HG02588 (cell line): ENCODE results near the gene ZNF730.
"Not testable (repeated sequence)": the region's sequence is repeated elsewhere in the genome, so short reads cannot be mapped to it uniquely, and the experiment has no call there.

Experiments used
- ATAC-seq: cut with Tn5 transposase; IDR thresholded peaks from one replicate; pipeline ENCODE4 v1.9.1; 2021; ENCODE audit warnings: mild to moderate bottlenecking, moderate library complexity; ENCODE audit not compliant: unreplicated experiment

Gene ZNF730

DNA sequence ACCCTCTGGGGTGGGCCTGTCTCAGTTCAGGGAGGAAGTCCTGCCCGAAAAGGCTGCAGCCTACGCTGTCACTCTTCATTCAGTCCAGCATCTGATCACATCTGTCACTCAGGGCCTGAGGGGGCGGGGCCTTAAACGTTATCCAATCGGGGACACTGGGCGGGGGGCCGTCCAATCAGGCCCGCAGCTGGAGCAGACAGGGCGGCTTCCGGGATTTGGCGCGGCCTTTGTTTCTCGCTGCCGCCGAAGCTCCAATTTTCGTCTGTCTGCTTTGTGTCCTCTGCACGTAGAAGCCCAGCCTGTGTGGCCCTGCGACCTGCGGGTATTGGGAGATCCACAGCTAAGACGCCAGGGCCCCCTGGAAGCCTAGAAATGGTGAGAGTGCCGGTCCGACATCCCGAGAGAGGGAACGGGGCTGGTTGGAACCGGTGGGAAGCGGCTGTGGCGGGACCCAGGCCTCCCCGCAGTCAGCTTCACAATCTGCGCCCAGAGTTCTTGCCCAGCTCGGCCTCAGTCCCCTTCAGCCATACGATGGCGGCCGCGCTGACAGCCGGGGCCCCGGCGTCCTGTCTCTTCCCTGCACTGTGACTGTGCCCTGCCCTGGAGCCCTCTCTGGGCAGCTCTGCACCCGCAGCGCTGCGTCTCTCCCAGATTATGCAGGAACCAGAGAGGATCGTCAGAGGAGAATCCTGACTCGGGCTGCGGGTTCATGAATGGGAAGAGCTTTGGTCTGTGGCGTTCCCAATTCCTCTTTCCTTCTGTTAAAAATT lies at the start of gene ZNF730:
Gene ZNF730, plus strand, starts transcription at position 224 of the 770 bp plus-strand sequence. Its CDS starts 149 bp downstream, at position 373.
- no peak for ATAC-seq

DNA sequence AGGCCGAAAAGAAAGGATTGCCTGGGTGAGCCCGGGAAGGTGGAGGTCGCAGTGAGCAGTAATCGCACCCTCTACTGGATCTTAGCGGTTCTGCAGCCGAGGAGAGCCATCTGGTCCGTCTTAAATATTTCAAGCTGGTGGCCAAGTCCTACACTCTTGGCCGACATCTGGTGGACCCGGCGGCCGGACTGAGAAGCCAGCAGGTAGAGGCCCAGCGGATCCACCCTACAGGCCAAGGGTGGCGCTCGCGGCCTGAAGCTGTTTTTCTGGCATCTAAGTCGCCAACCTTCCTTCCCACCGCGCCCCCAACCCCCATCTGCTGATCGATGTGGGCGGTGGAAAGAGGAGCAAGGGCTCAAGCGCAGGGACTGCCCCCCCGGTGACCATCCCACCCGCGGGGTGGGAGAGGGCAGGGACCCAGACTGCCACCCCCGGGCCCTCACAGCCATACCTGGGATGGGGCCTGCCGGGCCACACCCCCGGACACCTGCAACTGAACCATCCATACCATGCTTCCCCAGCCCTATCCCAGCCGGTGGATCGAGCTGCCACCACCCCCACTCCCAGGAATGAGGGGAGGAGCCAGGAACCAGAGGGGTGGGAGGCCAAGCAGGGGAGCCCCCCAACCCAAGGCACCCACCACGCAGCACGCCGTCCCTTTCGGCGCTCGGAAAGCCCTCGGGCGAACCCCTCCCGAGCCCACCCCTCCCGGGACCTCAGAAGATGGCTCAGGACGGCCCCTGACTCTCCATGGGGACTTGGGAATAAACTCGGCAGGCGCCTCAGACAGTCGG lies 46.3 kb upstream of the ZNF730 start:
- no peak for ATAC-seq

DNA sequence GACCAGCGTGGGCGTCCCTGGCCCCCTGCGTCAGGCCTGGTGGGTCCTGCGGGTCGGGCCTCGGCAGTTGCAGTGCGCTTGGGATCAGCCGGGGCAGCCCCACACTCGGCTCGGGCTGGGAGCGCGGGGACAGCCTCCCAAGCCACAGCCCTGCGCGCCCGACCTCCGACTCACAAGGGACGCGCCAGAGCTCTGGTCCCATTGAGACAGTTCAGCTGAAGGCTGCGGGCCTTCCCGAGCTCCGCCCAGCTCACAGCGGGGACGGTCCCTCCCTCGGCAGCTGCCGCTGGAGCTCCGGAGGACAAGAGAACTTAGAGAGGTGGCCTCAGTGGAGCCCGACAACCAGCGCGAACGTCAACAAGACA lies 45.7 kb upstream of the ZNF730 start:
- no peak for ATAC-seq

DNA sequence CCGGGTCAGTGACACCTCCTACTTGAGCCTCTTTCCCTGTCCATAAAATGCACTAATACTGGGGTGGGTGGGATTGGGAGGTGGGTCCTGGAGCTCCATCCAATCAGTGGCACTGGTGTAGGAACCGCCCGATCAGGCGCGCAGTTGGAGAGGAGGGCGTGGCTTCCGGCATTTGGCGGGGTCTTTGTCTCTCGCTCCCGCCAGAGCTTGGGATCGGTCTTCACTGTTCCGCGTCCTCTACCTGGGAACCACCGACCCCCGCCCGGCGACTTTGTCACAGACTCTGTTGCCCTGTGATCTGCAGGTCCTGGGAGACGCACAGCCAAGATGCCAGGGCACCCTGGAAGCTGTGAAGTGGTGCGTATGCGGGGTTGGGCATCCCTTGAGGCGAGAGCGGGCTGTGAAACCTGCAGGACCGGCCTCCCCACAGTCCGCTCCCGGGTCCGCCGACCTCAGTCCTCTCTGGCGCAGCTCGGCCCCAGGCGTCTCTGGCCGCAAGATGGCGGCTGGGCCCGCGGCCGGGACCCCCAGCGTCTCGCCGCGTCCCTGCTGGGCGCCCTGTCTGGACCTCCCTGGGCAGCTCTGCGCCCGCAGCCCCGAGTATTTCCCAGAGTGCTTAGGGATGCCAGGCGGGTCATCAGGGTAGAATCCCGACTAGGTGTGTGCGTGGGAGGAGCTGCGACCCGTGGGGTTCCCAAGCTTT lies 41.6 kb upstream of the ZNF730 start:
- ATAC-seq, result no peak

DNA sequence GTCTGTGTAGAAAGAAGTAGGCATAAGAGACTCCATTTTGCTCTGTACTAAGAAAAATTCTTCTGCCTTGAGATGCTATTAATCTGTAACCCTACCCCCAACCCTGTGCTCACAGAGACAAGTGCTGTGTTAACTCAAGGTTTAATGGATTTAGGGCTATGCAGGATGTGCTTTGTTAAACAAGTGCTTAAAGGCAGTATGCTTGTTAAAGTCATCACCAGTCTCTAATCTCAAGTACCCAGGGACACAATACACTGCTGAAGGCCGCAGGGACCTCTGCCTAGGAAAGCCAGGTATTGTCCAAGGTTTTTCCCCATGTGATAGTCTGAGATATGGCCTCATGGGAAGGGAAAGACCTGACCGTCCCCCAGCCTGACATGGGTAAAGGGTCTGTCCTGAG lies 39.0 kb upstream of the ZNF730 start:
- not testable (repeated sequence) for ATAC-seq

DNA sequence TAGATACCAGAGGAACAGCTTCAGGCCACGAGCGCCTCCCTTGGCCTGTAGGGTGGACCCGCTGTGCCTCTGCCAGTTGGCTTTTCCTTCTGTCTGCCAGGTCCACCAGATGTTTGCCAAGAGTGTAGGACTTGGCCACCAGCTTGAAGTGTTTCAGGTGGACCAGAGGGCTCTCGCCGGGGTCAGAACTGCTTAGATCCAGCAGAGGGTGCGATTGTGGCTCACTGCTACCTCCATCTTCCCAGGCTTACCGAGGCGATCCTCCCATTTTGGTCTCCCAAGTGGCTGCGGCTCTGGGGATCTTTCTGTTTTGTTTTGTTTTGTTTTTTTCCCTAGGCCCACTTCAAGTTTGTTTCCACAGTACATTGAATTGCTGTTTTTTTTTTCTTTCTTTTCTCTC lies 23.0 kb upstream of the ZNF730 start:
- no peak for ATAC-seq

DNA sequence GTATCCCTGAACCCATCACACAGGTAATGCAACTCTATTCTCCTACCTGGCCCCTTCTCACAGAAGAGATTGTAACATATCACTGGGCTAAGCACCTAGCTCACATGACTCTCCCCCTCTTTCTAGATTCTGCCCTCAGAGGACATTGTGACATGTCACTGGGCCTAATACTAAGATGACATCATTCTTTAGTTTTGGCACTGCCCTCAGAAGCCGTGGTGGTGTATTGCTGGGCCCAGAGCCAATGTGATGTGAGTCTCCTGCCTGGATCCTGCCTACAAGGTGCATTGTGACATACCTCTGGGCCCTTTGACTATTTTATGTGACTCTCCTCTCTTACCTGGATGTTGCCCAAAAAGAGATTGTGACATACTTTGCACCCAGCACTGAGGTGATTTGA lies 21.4 kb upstream of the ZNF730 start:
- ATAC-seq, result no peak

DNA sequence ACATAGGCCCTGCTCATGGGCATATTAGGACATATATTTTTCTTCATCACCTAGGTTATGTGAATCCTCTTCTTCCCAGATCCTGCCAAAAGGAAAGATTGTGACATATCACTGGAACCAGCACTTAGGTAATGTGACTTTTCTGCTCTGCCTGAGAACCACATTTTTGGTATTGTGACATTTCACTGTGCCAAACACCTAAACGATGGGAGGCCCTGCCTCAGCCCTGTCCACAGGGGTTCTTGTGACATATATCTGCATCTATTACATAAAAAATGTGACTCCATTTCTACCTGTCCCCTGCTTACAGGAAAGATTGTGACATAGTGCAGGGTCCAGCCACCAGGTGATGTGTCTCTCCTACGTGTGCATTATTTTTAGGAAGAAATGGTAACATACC lies 18.5 kb upstream of the ZNF730 start:
- ATAC-seq, result no peak

DNA sequence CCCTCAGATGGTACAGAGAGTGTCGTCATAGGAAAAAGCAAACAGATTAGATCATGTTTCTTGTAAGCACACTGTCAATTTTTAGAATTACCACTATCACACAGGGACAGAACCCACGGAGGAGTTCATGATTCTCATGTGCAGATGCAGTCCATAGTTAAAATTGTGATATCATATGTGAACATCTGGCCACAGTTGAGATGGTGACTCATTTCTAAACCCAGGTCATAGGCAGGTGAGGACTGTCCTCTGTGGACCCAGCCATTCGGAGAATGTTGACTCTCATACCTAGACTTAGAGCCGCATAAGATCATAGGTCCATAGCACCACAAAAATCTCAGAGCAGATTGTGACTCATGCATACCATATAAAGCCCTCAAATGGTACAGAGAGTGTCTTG lies 17.8 kb upstream of the ZNF730 start:
- no peak for ATAC-seq

DNA sequence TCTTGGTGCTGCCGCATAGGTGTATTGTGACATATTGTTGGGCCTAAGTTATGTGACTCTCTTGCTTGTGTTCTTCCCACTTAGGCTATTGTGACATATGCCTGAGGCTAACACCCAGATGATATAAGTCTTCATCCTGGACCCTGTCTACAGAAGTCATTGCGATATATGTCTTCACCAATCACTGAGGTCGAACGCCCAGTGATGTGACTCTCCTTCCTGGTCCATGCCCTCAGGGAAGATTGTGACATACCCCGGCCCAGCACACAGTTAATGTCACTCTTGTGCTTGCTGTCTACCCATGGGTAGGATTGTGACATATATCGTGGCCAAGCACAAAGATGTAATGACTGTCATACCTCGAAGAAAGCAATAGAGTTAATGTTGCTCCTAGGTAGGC lies 16.9 kb upstream of the ZNF730 start:
- no peak for ATAC-seq

DNA sequence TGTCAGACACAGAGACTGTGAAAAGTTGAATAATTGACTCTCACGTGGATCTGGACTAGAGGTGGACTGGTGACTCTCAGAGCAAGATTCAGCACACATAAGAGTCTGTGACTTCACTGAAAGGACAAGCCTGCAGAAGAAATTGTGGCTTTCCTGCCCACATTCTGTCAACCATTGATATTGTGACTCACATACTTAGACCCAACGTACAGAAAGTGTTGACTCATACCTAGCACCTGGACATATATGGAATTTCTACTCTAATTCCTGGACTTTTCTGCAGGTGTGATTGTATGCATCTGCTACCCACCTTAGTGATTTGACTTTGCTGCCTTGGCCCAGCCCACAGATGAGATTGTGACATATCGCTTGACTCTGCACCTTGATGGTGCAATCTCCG lies 15.6 kb upstream of the ZNF730 start:
- ATAC-seq, result no peak

DNA sequence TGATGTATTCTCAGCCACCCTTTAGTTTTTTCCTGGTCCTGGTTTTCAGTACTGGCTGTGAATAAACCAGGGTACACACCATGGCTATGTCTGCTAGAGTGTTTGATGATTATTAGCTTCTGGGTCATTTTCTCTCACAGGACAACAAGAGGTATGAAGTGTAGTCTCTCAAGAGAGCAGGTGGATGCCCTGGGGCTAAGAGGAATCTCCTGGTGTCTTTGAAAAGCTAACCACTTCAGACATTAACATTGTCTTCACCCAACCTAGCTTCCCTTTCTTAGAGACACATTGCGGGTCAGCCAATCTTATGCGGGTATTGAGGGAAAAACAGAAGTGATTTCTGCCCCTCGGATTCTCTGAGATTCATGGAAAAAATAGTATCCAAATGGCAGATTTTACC lies 1.6 kb downstream of the ZNF730 start:
- ATAC-seq, result no peak

DNA sequence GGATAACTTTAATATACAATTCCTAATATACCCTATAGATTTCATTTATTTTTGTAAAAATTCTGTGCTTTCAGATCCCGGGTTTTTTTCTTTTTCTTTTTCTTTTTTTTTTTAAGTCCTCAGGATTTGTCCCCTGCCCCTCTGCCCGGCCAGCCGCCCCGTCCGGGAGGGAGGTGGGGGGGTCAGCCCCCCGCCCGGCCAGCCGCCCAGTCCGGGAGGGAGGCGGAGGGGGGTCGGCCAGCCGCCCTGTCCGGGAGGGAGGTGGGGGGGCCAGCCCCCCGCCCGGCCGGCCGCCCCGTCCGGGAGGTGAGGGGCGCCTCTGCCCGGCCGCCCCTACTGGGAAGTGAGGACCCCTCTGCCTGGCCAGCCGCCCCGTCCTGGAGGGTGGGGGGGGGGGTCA lies 17.4 kb downstream of the ZNF730 start:
- ATAC-seq, result not testable (repeated sequence)

DNA sequence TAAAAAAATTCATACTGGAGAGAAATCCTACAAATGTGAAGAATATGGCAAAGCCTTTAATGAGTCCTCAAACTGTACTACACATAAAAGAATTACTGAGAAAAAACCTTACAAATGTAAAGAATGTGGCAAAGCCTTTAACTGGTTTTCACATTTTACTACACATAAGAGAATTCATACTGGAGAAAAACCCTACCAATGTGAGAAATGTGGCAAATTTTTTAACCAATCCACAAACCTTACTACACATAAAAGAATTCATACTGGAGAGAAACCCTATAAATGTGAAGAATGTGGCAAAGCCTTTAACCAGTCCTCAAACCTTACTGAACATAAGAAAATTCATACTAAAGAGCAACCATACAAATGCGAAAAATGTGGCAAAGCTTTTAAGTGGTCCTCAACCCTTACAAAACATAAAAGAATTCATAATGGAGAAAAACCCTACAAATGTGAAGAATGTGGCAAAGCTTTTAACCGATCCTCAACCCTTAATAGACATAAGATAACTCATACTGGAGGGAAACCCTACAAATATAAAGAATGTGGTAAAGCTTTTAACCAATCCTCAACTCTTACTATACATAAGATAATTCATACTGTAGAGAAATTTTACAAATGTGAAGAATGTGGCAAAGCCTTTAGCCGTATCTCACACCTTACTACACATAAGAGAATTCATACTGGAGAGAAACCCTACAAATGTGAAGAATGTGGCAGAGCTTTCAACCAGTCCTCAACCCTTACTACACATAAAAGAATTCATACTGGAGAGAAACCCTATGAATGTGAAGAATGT lies 29.0 kb downstream of the ZNF730 start:
- ATAC-seq, result no peak

DNA sequence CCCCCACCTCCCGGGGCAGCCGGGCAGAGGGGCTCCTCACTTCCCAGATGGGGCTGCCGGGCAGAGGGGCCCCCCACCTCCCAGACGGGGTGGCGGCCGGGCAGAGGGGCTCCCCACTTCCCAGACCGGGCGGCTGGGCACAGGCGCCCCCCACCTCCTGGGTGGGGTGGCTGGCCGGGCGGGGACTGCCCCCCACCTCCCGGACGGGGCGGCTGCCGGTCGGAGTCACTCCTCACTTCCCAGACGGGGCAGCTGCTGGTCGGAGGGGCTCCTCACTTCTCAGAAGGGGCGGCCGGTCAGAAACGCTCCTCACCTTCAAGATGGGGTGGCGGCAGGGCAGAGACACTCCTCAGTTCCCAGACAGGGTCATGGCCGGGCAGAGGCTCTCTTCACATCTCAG lies 43.9 kb downstream of the ZNF730 start:
- no peak for ATAC-seq

DNA sequence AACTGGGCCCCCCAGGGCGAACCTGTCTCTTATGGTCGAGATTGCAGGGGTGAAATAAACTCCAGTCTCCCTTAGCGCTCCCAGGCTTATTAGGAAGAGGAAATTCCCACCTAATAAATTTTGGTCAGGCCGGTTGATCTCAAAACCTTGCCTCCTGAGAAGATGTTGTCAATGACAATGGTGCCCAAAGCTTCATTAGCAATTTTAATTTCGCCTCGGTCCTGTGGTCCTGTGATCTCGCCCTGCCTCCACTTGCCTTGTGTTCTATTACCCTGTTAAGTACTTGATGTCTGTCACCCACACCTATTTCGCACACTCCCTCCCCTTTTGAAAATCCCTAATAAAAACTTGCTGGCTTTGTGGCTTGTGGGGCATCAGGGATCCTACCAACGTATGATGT lies 51.5 kb downstream of the ZNF730 start:
- not testable (repeated sequence) for ATAC-seq

DNA sequence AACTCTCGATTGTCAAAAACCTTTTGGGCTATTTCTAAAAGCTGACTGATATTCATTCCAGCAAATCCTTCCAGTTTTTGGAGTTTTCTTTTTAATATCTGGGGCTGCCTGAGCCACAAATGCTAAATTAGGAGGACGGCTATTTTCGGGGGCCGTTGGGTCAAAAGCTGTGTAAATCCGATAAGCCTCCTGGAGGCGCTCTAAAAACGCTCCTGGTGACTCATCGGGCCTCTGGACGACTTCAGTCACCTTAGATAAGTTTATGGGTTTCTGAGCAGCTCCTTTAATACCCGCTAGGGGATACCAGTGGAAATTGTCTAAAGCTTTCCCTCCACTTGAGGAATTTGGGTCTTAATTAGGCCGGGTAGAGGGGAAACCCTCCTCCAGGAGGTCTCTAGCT lies 66.4 kb downstream of the ZNF730 start:
- no peak for ATAC-seq

DNA sequence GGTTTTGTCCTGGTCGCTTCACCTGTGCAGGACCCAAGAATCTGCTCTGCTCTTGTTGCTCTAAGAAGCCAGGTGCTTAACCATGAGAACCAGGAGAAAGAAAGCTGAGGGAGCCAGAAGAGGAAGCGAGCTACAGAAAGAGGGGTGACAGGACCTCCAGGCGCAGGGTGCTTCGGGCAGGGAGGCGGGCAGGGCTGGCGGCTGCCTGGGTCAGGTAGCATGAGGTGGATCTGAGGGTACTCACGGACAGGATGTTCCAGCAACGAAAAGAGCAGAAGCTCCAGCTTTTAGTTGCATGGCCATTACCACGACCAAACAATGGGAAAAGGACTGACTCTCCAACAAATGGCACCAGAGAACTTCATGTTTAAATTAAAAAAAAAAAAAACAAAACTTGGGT lies 73.5 kb downstream of the ZNF730 start:
- no peak for ATAC-seq
